ENCODE measurements around the gene MRE11.

DNA sequence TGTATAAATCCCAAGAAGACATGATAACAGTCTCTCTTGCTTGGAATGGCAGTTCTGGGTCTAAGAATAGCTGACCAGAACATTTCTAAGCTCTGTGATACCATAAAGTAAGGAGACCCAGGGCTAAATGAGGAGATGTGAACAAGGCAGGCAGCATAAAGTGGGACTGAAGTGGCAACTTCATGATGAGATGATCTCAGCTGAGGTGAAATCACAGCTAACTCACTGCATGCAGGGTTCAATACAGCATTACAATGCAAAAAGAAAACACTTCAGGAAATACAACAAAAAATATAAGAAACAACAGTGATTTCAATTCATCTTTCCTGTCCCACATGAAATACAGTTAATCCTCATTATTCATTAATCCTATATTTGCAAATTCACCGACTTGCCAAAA, 44.6 kb downstream of the MRE11 start:
- TF ChIP-seq NEUROD1 (IDR thresholded peaks at IDR 0.05; ENCODE audit: borderline replicate concordance, low read depth, low read length, partially characterized antibody) = no peak
- TF ChIP-seq, protein P1, sequence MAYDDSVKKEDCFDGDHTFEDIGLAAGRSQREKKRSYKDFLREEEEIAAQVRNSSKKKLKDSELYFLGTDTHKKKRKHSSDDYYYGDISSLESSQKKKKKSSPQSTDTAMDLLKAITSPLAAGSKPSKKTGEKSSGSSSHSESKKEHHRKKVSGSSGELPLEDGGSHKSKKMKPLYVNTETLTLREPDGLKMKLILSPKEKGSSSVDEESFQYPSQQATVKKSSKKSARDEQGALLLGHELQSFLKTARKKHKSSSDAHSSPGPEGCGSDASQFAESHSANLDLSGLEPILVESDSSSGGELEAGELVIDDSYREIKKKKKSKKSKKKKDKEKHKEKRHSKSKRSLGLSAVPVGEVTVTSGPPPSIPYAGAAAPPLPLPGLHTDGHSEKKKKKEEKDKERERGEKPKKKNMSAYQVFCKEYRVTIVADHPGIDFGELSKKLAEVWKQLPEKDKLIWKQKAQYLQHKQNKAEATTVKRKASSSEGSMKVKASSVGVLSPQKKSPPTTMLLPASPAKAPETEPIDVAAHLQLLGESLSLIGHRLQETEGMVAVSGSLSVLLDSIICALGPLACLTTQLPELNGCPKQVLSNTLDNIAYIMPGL (CRISPR knock-in tag; IDR thresholded peaks at IDR 0.05) = no peak
- TF ChIP-seq MEF2D (tag; conservative IDR thresholded peaks at IDR 0.05; ENCODE audit: low read depth) = no peak
- TF ChIP-seq, protein P2, sequence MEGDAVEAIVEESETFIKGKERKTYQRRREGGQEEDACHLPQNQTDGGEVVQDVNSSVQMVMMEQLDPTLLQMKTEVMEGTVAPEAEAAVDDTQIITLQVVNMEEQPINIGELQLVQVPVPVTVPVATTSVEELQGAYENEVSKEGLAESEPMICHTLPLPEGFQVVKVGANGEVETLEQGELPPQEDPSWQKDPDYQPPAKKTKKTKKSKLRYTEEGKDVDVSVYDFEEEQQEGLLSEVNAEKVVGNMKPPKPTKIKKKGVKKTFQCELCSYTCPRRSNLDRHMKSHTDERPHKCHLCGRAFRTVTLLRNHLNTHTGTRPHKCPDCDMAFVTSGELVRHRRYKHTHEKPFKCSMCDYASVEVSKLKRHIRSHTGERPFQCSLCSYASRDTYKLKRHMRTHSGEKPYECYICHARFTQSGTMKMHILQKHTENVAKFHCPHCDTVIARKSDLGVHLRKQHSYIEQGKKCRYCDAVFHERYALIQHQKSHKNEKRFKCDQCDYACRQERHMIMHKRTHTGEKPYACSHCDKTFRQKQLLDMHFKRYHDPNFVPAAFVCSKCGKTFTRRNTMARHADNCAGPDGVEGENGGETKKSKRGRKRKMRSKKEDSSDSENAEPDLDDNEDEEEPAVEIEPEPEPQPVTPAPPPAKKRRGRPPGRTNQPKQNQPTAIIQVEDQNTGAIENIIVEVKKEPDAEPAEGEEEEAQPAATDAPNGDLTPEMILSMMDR (IDR thresholded peaks at IDR 0.05 in 2 of 3, conservative IDR thresholded peaks at IDR 0.05 in 1 of 3; ENCODE audit: insufficient read depth in 2 of 3, low read depth in 1 of 3, low read length in 3 of 3) = no peak
- TF ChIP-seq, protein P3, sequence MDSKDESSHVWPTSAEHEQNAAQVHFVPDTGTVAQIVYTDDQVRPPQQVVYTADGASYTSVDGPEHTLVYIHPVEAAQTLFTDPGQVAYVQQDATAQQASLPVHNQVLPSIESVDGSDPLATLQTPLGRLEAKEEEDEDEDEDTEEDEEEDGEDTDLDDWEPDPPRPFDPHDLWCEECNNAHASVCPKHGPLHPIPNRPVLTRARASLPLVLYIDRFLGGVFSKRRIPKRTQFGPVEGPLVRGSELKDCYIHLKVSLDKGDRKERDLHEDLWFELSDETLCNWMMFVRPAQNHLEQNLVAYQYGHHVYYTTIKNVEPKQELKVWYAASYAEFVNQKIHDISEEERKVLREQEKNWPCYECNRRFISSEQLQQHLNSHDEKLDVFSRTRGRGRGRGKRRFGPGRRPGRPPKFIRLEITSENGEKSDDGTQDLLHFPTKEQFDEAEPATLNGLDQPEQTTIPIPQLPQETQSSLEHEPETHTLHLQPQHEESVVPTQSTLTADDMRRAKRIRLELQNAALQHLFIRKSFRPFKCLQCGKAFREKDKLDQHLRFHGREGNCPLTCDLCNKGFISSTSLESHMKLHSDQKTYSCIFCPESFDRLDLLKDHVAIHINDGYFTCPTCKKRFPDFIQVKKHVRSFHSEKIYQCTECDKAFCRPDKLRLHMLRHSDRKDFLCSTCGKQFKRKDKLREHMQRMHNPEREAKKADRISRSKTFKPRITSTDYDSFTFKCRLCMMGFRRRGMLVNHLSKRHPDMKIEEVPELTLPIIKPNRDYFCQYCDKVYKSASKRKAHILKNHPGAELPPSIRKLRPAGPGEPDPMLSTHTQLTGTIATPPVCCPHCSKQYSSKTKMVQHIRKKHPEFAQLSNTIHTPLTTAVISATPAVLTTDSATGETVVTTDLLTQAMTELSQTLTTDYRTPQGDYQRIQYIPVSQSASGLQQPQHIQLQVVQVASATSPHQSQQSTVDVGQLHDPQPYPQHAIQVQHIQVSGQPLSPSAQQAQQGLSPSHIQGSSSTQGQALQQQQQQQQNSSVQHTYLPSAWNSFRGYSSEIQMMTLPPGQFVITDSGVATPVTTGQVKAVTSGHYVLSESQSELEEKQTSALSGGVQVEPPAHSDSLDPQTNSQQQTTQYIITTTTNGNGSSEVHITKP (IDR thresholded peaks at IDR 0.05; ENCODE audit: partially characterized antibody) = no peak

Measured in K562 (cell line).